Stimulated activated CD8-positive, alpha-beta memory T cell treated with anti-CD3 and anti-CD28 coated beads, Interleukin-7, amount 100 ng/mL, for 24 hours (primary cell): Measurements from ENCODE around the gene NTM.

Experiments used
- DNase-seq: peaks from one replicate; pipeline ENCODE4 v3.0.0-alpha.2; 2020; ENCODE audit warnings: low read depth

Gene NTM

DNA sequence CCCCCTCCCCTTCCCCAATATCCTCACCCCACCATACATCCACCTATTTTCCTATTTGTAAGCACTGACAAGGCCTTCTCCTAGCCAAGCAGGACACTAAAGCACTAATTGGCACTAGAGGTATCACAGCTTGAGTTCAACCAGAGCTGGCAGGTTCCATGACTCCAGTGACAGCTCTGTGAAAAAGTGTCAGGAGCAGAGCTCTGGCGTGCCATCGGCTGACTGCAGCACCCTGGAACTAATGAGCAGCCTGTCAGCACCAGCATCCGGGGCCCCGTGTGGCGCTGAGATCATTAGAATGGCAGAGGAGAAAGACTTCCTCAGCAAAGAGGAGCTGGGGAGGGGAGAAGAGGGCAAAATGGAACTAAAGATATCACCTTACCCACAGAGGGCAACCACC lies 847.4 kb downstream of the NTM start:
- no peak for DNase-seq

DNA sequence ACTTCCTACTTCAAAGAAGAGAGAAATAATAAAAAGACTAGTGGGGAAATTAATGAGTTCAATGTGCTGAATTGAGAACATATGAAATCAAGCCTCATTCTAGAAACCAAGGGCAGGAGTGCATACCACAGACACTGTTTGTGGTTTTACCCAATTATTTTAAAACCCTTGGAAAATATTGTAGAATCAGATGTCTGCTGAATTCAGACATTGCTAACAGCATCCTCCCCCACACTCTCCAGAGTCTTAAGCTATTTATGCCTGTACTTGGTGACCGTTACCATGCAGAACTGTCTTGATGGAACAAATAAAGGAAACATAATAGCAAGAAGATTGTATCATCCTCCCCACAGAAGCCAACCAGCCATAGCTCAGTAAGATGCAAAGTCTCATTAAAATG lies 850.1 kb downstream of the NTM start:
- no peak for DNase-seq

DNA sequence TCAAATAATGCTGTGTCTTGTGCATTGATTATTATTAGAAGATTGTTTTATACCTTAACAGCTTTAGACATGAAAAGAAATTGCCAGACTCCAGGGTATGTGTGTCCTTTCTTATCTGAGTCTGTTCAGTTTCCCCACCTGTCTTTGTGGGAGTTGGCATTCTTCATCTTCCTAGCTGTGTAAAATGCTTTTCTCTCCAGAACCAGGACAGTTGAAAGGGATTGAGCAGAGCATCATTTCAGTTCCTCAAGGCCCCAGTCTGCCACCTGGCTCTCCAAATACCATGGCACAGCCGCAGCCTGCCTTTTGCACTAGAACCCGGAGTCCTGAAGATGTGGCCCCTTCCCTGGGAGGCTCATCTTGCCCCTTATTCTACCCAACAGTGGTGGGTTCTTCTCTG lies 851.9 kb downstream of the NTM start:
- DNase-seq = no peak

DNA sequence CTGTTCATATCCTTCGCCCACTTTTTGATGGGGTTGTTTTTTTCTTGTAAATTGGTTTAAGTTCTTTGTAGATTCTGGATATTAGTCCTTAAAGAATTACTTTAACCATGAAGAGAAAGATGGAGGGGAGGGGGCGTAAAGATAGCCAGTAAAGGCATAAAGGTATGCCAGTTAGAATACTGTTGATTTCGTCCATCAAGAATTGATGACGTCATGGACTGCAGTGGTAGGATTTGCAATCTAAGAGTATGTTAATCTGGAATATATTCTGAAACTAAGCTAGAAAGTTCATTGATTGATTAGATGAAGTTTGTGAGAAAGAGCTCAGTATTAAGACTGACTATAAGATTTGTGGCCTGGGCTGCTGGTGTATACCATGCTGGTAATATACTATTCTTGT lies 856.1 kb downstream of the NTM start:
- DNase-seq = no peak

DNA sequence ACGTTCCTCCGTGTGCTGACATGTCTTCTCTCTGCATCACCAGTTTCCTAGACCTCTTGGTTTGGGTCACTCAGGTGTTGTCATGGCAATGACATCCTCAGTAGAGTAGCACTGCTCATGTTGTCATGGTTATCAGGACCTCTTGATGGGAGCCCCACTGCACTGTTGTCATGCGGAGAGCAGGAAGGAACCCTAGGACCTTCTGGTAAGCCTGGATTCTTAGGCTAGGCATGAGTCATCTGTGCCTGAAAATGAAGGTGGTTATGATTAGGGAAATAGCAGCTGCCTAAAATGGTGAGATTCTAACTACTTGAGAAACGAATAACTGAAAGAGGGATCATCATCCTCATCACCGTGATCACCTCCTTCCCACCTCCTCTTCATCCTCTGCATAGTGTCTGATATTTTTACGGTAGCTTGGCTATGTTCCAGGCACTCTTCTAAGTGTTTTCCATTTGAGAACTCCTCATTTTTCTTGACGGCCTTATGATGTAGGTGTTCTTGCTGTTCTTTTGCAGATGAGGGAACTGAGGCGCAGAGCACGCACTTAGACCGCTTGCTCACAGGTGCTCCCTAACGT lies 858.4 kb downstream of the NTM start:
- DNase-seq = no peak

DNA sequence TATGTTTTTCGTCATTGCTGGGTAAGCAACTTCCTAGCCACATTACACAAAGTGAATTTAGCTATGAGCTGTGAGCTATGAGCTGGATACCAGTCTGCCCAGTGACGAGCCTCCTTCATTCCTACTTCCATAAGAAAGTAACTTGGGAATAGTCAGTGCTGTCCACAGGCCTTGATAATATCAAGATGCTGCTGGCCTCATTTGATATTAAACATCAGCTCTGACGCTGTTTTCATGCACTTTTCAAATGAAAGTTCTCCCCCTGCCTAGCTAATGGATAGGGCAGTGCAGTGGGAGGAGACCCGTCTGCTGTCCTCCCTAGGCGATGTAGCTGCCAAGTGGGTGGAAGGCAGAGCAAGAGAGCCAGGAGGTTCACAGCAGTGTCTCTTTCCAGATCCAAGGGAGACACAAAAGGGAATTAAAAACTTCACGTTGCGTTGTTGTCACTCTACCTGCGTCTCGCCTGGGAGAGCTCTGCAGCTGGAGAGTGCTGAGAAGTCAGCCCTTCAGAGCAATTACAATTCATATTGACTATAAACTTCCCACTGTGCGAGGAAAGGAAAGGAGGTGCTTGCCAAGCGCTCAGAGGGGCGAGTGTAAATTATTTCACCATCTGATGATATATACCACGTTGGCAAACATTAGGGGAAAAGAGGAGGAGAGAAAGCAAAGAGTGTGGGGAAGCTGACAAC lies 861.4 kb downstream of the NTM start:
- no peak for DNase-seq

DNA sequence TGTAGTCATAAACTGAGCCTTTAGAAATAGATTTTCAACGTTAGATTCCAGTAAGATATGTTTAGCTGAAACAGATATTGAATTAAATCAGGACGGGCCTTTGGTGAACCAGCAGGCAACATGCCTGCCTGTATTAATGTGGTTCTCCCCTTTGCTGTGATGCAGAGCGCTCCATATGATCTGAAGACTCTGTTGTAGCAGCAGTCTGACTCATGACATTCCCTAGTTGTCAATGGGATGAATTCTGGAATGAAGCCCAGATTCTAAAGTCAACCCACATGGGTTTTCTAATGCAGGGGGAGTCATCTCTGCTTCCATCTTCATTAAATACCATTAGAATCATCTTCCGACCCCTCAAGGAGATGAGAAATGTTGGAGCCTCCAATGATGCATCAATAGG lies 864.5 kb downstream of the NTM start:
- no peak for DNase-seq

DNA sequence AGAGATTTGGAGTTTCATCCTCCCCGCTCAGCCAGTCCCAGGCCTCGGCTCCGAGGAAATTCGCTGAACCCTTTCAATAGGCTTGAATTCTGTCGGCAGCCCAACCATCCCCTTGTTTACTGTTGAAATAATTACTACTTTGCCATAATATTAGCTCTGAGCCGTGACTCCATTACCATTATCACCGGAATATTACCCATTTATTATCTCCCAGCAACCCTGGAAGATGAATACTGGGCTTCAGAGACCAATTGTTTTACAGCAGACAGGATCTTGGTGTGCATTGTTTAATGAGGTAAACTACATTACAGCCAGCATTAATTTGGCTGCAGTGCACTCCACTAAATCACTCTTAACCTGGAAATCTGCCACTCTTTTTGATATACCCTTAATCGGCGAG lies 867.4 kb downstream of the NTM start:
- no peak for DNase-seq

DNA sequence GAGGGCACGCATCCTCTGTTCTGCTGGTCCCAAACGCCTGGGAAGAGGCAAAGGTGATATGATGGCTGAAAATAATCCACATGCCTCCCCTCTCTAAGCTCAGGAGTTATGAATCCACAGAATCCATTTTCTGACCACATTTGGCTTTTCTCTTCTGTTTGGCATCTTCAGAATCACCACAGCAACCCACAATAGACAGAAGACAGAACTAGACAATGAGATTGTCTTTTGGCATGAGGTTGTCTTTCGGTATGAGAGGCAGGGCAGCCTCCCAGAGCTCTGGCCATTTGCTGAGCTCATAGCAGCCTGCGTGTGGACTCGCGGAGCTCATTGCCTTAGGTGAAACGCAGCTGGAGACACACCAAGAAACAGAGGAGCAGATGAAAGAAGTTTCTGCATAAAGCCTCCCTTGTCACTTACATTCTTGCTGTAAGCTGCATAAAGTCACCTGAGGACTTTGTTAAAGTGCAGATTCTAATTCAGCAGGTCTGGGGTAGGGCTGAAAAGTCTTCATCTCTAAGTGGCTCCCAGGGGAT lies 868.0 kb downstream of the NTM start:
- DNase-seq = no peak

DNA sequence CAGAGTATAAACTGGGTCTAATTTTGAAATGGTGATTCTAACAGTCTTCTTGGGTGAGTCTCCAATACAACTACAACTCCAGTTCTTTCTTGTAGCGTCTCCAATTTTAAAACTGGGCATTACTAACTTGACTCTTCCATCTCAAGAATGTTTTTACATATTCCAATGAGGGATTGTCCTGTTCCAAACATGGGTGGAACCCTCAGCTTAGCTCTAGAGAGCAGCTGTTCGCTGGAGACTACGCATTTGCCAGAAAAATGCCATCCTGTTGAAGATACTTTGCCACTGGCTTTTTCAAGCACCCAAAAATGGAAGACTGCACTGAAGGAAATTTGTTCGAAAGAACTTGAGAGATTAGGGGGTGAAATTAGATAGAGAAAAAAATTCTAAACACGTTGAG lies 870.0 kb downstream of the NTM start:
- no peak for DNase-seq

DNA sequence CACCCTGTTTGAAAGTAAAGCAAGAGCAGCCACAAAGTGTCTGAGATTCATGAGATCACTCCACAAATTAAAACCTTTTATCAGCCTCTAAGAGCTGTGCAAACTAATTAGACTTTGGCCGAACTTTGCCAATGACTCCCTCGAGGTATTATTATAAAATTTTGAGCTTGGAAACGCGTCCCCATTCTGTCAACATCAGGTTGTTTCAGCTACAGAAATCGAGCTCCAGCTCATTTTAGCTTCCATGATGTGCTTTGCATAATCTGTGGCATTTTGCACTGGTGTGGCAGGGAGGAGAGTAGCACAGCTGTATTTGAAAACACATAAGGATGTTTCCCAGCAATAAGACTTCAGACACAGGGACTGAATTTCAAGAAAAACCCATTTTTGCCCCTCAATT lies 872.2 kb downstream of the NTM start:
- DNase-seq = no peak

DNA sequence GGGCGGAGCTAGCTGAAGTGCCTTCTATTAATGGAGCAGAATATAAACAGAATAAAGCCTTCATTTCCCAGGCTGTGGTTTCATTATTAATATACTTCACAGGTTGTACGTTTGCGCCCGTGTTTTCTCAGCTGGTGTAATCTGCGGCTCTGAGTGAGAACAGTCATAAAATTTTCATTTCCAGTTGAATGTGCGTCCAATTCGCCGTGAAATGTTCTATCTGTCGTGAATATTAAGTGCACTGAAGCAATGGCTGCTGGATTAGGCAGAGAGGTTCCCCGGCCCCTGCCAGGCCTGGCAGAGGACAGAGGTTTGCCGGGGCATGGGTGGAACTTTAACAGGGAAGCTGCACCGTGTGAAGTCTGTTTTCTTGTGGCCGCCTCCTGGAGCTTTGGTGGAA lies 874.4 kb downstream of the NTM start:
- no peak for DNase-seq

DNA sequence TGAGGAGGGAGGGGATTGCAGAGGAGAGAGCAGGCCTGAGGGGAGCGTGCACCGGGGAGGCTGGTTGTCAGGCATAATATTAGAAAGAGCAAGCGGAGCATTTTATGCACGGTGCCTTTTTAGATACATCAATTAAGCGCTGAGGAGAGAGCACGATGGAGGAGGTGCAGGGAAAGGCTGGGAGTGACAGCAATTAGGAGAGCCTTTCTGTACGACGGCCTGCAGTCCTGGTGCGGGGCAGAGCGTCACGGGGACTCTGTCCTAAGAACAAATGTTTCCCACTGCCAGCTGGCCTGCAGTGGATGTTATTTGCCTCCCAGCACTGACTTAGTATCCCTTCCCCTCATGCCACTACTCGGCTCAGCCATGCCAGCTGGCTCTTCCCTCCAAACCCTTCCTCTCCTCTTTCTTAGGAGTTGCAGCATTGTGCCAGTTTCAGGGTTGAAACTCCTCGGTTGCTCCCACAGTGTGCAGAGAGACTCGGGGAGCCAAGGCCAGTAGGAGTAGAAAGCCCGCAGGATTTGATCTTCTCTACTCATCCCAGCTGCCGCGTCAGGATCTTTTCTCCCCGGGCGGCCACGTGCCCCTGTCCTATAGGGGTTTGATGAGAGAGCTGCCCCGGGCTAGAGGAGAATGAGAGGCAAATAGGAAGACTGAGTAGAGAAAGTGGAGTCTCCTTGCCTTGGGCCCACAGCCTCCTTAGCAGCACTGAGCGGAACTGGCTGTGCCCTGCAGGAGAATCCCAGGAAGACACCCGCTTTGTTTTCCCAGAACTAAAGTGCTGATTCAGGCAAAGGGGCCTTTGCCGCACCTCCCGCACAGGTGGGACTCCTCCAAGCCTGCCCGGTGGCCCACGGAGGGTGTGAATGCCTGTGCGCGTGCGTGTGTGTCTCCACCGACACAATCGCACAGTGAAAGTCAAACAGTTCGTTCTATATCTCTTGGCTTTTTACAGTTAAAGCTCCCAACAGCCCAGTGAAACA lies 875.3 kb downstream of the NTM start:
- DNase-seq = no peak

DNA sequence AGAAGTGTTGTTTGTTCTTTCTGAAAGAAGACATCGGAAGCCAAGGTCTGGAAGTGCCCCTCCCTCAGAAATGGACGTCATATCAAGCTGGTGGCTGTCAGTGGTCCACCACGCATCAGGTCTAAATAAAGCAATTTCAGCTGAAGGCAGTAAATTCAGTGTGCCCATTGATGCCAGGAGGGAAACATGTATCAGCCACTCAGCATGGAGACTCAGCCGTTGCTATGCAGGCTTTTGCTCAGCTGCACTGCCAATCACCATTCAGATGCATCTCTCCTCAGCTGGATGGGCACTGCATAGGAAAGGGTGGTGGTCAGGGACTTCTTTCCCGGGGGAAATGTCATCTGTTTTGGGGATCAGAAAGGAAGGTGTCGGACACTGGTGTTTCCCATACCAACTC lies 878.2 kb downstream of the NTM start:
- DNase-seq = no peak

DNA sequence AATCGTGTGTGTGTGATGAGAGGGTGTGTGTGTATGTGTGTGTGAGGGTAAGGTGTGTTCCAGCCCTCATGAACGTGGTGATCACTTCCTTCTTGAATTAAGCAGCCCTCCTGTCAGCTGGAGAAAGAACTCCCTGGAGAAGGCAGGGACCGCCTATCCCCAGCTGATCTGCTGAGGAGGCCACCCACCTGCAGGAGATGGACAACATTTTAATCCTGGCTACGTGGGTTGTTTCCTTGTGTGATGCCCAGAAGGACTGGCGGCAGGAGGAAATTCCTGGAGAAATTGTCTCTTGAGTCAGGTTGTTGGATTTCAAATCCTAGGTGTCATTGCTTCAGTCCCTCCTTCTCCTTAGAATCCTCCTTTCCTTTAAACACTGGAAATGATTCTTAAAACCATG lies 878.8 kb downstream of the NTM start:
- DNase-seq = no peak

DNA sequence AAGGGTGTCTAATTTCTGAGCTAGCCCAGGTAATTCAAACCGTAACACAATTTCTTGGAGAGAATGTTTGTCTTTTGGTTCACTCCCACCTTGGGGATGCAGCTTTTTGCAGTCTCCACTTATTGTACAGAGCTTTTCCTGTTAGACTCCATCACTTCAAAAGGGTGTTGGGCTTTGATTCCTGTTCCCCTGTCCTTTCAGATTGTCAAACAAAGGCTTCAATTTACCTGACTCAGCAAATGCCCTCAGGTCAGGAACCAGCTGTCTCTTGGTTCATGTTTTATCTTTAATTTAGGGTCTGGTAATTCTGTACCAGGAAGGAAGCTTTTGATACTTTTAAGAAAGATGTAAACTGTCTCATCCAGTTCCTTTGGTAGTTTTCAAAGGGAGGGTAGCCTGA lies 880.6 kb downstream of the NTM start:
- no peak for DNase-seq

DNA sequence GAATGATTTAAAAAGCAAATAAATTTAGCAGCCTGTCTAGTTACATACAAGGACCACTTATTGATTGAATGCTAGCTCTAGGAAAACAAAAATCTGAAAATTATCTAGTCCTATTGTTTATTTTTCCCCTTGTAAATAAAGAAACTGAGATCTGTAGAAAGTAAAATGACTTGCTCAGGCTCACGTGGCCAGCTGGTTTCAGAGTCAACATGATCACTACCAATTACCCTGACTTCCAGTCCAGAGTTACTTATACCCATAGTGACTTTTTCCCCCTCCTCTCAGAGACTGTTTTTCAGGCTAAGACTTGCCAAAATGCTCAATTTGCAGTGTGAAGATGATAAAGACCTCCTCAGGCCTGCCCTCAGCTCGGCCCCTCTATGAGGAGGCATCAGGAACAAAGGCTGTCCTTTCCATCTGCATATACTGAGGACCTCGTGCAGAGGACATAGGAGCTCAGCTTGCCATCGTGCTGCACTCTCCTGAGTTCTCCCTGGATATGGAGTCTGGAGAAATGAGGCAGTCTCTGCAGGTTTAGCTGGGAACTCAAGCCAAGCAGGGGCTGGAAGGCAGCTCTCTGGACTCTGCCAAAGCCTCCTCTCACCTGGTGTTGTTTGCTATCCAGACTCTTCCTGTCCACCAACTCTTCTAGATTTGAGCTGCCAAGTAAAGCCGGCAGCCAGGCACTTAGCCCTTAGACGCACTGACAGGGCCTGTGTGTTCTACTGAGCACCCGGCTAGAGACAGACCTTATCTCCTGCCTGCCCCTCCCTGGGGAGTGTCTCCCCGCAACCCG lies 883.3 kb downstream of the NTM start:
- DNase-seq = no peak

DNA sequence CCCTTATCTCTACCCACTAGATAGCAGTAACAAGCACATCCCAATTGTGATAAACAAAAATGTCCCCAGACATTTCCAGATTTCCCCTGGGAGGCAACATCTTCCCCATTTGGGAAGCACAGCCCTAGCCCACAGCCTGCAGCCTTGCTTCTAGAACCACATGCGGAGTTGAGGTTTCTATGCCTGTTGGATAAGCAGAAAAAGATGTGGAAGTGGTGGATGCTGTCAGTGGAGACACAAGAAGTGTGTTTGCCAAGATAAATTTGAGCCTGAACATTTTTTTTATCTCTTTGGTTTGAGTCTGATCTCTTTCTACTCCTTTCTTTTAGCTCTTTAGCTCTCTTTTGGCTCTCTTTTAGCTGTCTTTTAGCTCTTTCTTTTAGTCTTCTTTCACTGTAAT lies 884.5 kb downstream of the NTM start:
- DNase-seq = no peak

DNA sequence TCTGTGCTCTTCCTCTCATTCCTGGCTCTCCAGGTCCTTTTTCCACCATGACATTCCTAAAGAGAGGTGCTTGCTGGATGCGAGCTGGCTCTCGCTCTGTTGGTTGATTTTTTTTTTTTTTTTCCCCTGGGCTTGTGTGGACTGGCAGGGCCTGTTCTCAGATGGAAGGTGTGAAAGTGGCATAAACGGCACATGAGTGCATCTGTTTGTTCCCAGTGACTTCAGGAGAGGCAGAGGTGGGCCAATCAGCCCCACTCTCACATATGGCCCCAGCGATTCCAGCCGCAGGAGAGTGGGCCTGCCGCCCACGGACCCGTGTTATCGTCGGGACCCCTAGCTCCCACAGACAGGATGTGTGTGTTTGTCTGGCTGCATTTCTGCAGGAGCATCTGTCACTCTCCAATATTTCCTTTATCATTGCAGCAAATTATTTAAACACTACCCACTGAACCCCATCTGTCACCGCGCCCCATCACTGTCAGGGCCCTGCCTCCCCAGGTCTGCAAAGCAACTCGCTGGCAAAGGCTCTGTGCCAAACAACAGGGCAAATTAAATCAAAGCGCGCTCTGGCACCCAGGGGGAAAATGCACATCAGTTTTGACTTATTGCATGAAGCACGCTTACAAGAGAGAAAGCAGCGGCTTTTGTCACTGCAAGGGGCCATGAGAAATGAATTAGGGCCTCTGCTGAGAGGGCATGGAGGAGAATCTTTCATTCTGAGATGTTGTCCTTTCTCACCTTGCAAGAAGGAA lies 886.3 kb downstream of the NTM start:
- DNase-seq = no peak

DNA sequence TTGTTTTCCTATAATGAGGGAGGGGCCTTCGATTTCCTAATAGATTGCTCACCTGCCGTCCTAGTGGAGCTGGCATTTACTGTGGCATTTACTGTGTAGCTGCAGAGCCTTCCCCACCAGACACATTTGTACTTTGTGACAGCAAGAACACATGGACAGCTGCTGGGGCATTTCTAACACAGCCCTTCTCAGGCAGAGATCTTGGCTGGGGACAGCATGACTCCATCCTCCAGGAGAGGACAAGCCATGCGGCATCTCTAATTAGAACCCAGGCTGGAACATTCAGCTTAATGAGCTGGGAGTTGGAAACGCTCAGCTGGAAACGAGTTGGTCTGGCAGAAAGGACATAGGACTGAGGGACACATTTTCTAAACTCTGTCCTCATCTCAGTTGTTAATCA lies 887.5 kb downstream of the NTM start:
- no peak for DNase-seq

DNA sequence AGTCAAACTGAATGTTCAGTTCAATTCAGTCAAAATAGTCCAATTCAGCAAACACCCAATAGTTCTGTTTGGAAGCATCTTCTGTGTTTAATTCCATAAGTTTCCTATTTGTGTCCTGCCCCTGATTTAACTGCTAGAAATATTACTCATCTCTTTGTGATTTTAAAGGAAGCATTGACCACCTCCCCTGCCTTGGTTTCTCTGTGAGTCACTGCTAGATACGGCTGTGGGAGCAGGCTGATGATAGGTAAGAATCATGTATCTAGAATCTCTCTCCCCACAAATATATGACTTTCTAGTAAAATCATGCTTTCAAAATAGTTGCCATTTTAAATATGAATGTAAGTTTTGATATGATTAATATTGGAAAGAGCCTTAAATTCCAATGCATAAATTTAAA lies 888.5 kb downstream of the NTM start:
- DNase-seq = no peak
